Omental fat pad (tissue), 4 donors: ENCODE data around the gene OPHN1. TPM values are rescaled to one million over a fixed set of nuclear protein-coding genes. Genes with fewer than 3 reads are reported as not detected.

ENCODE experiments used
- ATAC-seq: fragments of 150-250 bp; one replicate; pipeline ENCODE4 v1.9.1; 2016; ENCODE audit warnings: mild to moderate bottlenecking, moderate library complexity; ENCODE audit not compliant: low FRiP score
- DNase-seq: peaks from one replicate; pipeline ENCODE4 v3.0.0-alpha.2; 2019; ENCODE audit warnings: low spot score
- CTCF ChIP-seq, 3 donors: fragments of 450-650 bp; IDR thresholded peaks; one replicate each; pipeline ENCODE4 v1.5.1; 2016 to 2017; ENCODE audit warnings: antibody characterized with exemption in 3 of 3, mild to moderate bottlenecking in 3 of 3, moderate library complexity in 2 of 3
- total RNA-seq, 4 donors: library from RNA; depleted of rRNA; stranded (reverse); fragments of >200 nt; gene quantifications; one replicate each; pipeline ENCODE4 v1.1.0, GENCODE V29; 2016

The OPHN1 gene
- total RNA-seq, 4 donors from 2014 or later, result 5.3 to 24.1 (median 6.6) TPM

GRCh38 chrX:68190799-68191198 lies 242.5 kb downstream of the OPHN1 start:
- no peak for TF ChIP-seq CTCF (IDR thresholded peaks at IDR 0.05)
- DNase-seq (no peak), ATAC-seq (no peak)

GRCh38 chrX:68186552-68187262 lies 246.6 kb downstream of the OPHN1 start:
- ATAC-seq (no peak), DNase-seq (no peak)
- TF ChIP-seq CTCF (IDR thresholded peaks at IDR 0.05), result no peak

- no peak for DNase-seq
- ATAC-seq, result no peak
- TF ChIP-seq CTCF (IDR thresholded peaks at IDR 0.05), result no peak
These were observed 248.1 kb downstream of the OPHN1 start for GRCh38 chrX:68185161-68185560.

- no peak for ATAC-seq
- TF ChIP-seq CTCF (IDR thresholded peaks at IDR 0.05), result no peak
These were observed 249.6 kb downstream of the OPHN1 start for GRCh38 chrX:68183612-68184214.

GRCh38 chrX:68180579-68180978 lies 252.7 kb downstream of the OPHN1 start:
- TF ChIP-seq CTCF (IDR thresholded peaks at IDR 0.05), result no peak
- no peak for DNase-seq
- no peak for ATAC-seq

More at GRCh38 chrX:68183612-68184214, 249.6 kb downstream of the OPHN1 start:
- no peak for DNase-seq

GRCh38 chrX:68179355-68179754 lies 253.9 kb downstream of the OPHN1 start:
- ATAC-seq, result no peak
- no peak for TF ChIP-seq CTCF (IDR thresholded peaks at IDR 0.05)
- no peak for DNase-seq

- DNase-seq (no peak), ATAC-seq (no peak)
- TF ChIP-seq CTCF (IDR thresholded peaks at IDR 0.05), result no peak
These were observed 255.8 kb downstream of the OPHN1 start for GRCh38 chrX:68177542-68177941.
